Activated naive CD8-positive, alpha-beta T cell treated with anti-CD3 and anti-CD28 coated beads, Interleukin-2, amount 10 ng/mL, durations not matched to agents 7 days and 5 days (primary cell): ENCODE data around the gene POU3F4. TPM values are rescaled to one million over a fixed set of nuclear protein-coding genes. Genes with fewer than 3 reads are reported as not detected.

Experiments used
- ATAC-seq: fragments of 150-1000 bp; cut with Tn5 transposase; one replicate; pipeline ENCODE4 v1.10.0; 2021; ENCODE audit warnings: low read depth, moderate library complexity
- POLR2A ChIA-PET: fragments of 350-600 bp; sonication (Branson Sonifier 250); formaldehyde crosslinking; loops from one replicate; lab custom pipeline; 2021; ENCODE audit warnings: antibody characterized with exemption; lab: Charles Lee
- DNase-seq: peaks from one replicate; pipeline ENCODE4 v3.0.0; 2021
- H3K27ac Mint-ChIP-seq: one replicate; pipeline ENCODE4 v1.8.0; 2022; ENCODE audit warnings: mild to moderate bottlenecking, mixed read lengths
- H3K27me3 Mint-ChIP-seq: one replicate; pipeline ENCODE4 v1.8.0; 2022; ENCODE audit warnings: mild to moderate bottlenecking, moderate library complexity, mixed read lengths
- H3K36me3 Mint-ChIP-seq: one replicate; pipeline ENCODE4 v1.8.0; 2021; ENCODE audit warnings: mild to moderate bottlenecking, mixed read lengths
- H3K4me1 Mint-ChIP-seq: one replicate; pipeline ENCODE4 v1.8.0; 2021; ENCODE audit warnings: mixed read lengths
- H3K4me3 Mint-ChIP-seq: one replicate; pipeline ENCODE4 v1.8.0; 2022; ENCODE audit warnings: mild to moderate bottlenecking, moderate library complexity, mixed read lengths
- H3K9me3 Mint-ChIP-seq: one replicate; pipeline ENCODE4 v1.8.0; 2021; ENCODE audit warnings: mixed read lengths
- total RNA-seq, 2 experiments: library from RNA; stranded (reverse); gene quantifications; one replicate each; pipeline ENCODE4 v1.2.3, GENCODE V29; 2021

Gene POU3F4
- total RNA-seq, 2 experiments from 2014 or later = not detected

DNA sequence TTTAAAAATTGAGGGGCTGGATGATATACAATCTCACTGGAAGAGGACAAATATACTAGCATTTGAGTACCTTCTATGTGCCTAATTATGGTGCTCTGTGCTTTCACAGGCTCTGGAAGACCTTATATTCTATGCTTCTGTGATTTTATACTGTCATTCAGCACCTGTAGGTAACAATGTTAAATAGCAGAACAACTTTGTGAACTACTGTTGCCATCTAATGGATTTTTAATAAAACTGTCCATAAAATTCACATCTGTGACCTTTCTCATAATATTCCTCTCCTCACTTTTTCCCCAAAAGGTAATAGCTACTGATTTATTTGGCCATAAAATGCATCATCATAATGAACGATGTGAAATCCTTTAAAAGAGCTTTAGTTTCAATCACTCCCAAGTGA is 21.9 kb downstream of the POU3F4 start:
- H3K4me1 Mint-ChIP-seq = no peaks in the 10 kb centered on the region
- ATAC-seq (no peak), DNase-seq (no peak)
- H3K27me3 Mint-ChIP-seq = no peaks in the 10 kb centered on the region
- H3K36me3 Mint-ChIP-seq = no peaks in the 10 kb centered on the region
- H3K9me3 Mint-ChIP-seq = no peaks in the 10 kb centered on the region
- no peak overlapping the region for H3K27ac Mint-ChIP-seq
- H3K4me3 Mint-ChIP-seq = no peak overlapping the region
- POLR2A ChIA-PET = no interaction called here

DNA sequence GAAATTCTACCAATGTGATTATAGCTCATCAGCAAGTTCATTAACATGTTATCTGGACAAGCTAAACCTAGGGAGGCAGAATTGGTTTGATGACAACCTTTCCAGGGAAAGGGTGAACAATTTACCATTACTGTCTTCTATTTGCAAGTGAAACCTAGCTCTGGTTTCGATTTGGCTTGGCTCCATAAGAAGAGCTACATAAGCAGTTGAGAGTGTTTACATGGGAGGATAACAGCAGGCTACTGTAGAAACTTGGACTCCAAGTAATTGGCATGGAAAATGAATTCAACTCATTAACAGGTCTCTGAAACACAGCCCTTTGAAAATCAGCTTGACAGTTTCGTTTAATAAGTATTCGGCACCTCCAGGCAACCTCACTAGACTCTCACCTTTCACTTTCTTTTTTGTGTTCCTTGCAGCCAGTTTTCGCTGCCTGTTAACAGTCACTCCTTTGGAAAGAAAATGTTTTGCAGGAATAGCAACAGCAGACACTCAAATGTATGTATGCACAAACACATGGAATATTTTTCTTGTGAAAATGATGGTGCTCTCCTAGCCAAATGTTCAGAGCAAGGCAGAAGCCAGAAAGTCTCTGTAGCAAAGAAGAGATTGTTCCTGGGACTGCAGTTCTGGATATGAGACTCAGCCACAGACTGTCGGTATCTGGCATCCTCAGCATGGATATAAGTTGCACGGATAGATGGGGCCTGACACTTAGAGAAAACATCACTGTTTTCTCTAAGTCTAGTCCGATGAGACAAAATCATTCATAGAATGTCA is 27.5 kb downstream of the POU3F4 start:
- POLR2A ChIA-PET = no interaction called here
- ATAC-seq = no peak
- Mint-ChIP-seq H3K36me3 (no peaks in the 10 kb centered on the region), H3K4me1 (no peaks in the 10 kb centered on the region), H3K27me3 (no peaks in the 10 kb centered on the region), H3K4me3 (peak overlapping the region; percentile 71), H3K27ac (no peak overlapping the region), H3K9me3 (no peaks in the 10 kb centered on the region)
- no peak for DNase-seq
